Measurements from ENCODE around the gene GRAPL.
"Not testable (repeated sequence)": the region's sequence is repeated elsewhere in the genome, so short reads cannot be mapped to it uniquely, and the experiment has no call there.

Gene GRAPL

GRCh38 chr17:19131772-19132171, 4.4 kb downstream of the GRAPL start:
- DNase-seq (ENCODE audit: low read depth); H3K4me3 ChIP-seq (ENCODE audit: low read depth, low read length); in situ Hi-C loops (cut with HindIII; ENCODE audit: low sequenced_read_pairs): not testable (repeated sequence)

- DNase-seq (ENCODE audit: low read depth); H3K4me3 ChIP-seq (ENCODE audit: low read depth, low read length); in situ Hi-C loops (cut with HindIII; ENCODE audit: low sequenced_read_pairs): not testable (repeated sequence)
These were observed 6.4 kb downstream of the GRAPL start for GRCh38 chr17:19133793-19134192.

GRCh38 chr17:19135391-19135790, 8.0 kb downstream of the GRAPL start:
- in situ Hi-C loops (cut with HindIII; ENCODE audit: low sequenced_read_pairs); H3K4me3 ChIP-seq (ENCODE audit: low read depth, low read length); DNase-seq (ENCODE audit: low read depth): not testable (repeated sequence)

- H3K4me3 ChIP-seq (ENCODE audit: low read depth, low read length); DNase-seq (ENCODE audit: low read depth); in situ Hi-C loops (cut with HindIII; ENCODE audit: low sequenced_read_pairs): not testable (repeated sequence)
These were observed 8.7 kb downstream of the GRAPL start for GRCh38 chr17:19136138-19136537.

GRCh38 chr17:19136605-19137004, 9.2 kb downstream of the GRAPL start:
- H3K4me3 ChIP-seq (ENCODE audit: low read depth, low read length); in situ Hi-C loops (cut with HindIII; ENCODE audit: low sequenced_read_pairs); DNase-seq (ENCODE audit: low read depth): not testable (repeated sequence)

GRCh38 chr17:19137959-19138358, 10.6 kb downstream of the GRAPL start:
- H3K4me3 ChIP-seq (ENCODE audit: low read depth, low read length); in situ Hi-C loops (cut with HindIII; ENCODE audit: low sequenced_read_pairs); DNase-seq (ENCODE audit: low read depth): not testable (repeated sequence)

- in situ Hi-C loops (cut with HindIII; ENCODE audit: low sequenced_read_pairs); H3K4me3 ChIP-seq (ENCODE audit: low read depth, low read length); DNase-seq (ENCODE audit: low read depth): not testable (repeated sequence)
These were observed 14.2 kb downstream of the GRAPL start for GRCh38 chr17:19141366-19142155.

- H3K4me3 ChIP-seq (ENCODE audit: low read depth, low read length); DNase-seq (ENCODE audit: low read depth); in situ Hi-C loops (cut with HindIII; ENCODE audit: low sequenced_read_pairs): not testable (repeated sequence)
These were observed 15.0 kb downstream of the GRAPL start for GRCh38 chr17:19142419-19142818.

GRCh38 chr17:19143097-19143777, 15.8 kb downstream of the GRAPL start:
- in situ Hi-C loops (cut with HindIII; ENCODE audit: low sequenced_read_pairs); H3K4me3 ChIP-seq (ENCODE audit: low read depth, low read length); DNase-seq (ENCODE audit: low read depth): not testable (repeated sequence)

- DNase-seq (ENCODE audit: low read depth); H3K4me3 ChIP-seq (ENCODE audit: low read depth, low read length); in situ Hi-C loops (cut with HindIII; ENCODE audit: low sequenced_read_pairs): not testable (repeated sequence)
These were observed 17.0 kb downstream of the GRAPL start for GRCh38 chr17:19144373-19144772.

- H3K4me3 ChIP-seq (ENCODE audit: low read depth, low read length); in situ Hi-C loops (cut with HindIII; ENCODE audit: low sequenced_read_pairs); DNase-seq (ENCODE audit: low read depth): not testable (repeated sequence)
These were observed 18.1 kb downstream of the GRAPL start for GRCh38 chr17:19145471-19145870.

GRCh38 chr17:19150678-19151615, 23.6 kb downstream of the GRAPL start:
- H3K4me3 ChIP-seq (ENCODE audit: low read depth, low read length); in situ Hi-C loops (cut with HindIII; ENCODE audit: low sequenced_read_pairs); DNase-seq (ENCODE audit: low read depth): not testable (repeated sequence)

GRCh38 chr17:19157628-19158027, 30.2 kb downstream of the GRAPL start:
- H3K4me3 ChIP-seq (ENCODE audit: low read depth, low read length); DNase-seq (ENCODE audit: low read depth); in situ Hi-C loops (cut with HindIII; ENCODE audit: low sequenced_read_pairs): not testable (repeated sequence)

- in situ Hi-C loops (cut with HindIII; ENCODE audit: low sequenced_read_pairs); DNase-seq (ENCODE audit: low read depth); H3K4me3 ChIP-seq (ENCODE audit: low read depth, low read length): not testable (repeated sequence)
These were observed 31.1 kb downstream of the GRAPL start for GRCh38 chr17:19158478-19158877.

- in situ Hi-C loops (cut with HindIII; ENCODE audit: low sequenced_read_pairs); H3K4me3 ChIP-seq (ENCODE audit: low read depth, low read length); DNase-seq (ENCODE audit: low read depth): not testable (repeated sequence)
These were observed 31.5 kb downstream of the GRAPL start for GRCh38 chr17:19158938-19159337.

- H3K4me3 ChIP-seq (ENCODE audit: low read depth, low read length); DNase-seq (ENCODE audit: low read depth); in situ Hi-C loops (cut with HindIII; ENCODE audit: low sequenced_read_pairs): not testable (repeated sequence)
These were observed 34.1 kb downstream of the GRAPL start for GRCh38 chr17:19161308-19162107.
